OCI-LY7 (cell line): Measurements from ENCODE around the gene PSMD1.

Source experiments
- EZH2phosphoT487 ChIP-seq: fragments of 200-600 bp; sonication (generic); IDR thresholded peaks from 2 replicates; pipeline ENCODE4 v1.6.1; 2018; ENCODE audit warnings: low read depth, borderline replicate concordance, mild to moderate bottlenecking, mixed run types, antibody characterized with exemption, low read length, moderate library complexity, mixed read lengths
- TF ChIP-seq, protein P1 (sequence below): fragments of 200-600 bp; sonication (generic); conservative IDR thresholded peaks from 2 replicates; pipeline ENCODE4 v1.5.1; 2014; ENCODE audit warnings: mild to moderate bottlenecking, antibody characterized with exemption, low read length, moderate library complexity, mixed read lengths

DNA sequence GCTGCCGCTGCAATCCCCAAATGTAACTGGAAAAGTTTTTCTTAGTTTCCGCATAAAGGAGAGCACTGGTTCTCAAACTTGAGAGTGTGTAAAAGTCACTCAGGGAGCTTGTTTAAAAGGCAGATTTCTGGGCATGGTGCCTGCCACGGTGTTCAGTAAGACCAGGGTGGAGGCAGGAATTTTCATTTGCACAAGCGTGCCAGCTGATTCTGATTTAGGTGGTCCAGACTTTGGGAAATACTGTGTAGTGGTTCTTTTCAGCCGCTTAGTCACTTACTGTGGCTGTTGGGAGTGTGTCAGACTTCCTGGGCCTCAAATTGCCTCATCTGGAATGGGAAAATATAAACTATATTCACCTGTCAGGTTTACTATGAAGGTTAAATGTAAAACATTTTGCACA is 142.6 kb downstream of the PSMD1 start:
- TF ChIP-seq, protein P1, sequence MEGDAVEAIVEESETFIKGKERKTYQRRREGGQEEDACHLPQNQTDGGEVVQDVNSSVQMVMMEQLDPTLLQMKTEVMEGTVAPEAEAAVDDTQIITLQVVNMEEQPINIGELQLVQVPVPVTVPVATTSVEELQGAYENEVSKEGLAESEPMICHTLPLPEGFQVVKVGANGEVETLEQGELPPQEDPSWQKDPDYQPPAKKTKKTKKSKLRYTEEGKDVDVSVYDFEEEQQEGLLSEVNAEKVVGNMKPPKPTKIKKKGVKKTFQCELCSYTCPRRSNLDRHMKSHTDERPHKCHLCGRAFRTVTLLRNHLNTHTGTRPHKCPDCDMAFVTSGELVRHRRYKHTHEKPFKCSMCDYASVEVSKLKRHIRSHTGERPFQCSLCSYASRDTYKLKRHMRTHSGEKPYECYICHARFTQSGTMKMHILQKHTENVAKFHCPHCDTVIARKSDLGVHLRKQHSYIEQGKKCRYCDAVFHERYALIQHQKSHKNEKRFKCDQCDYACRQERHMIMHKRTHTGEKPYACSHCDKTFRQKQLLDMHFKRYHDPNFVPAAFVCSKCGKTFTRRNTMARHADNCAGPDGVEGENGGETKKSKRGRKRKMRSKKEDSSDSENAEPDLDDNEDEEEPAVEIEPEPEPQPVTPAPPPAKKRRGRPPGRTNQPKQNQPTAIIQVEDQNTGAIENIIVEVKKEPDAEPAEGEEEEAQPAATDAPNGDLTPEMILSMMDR, result no peak
- no peak for TF ChIP-seq EZH2phosphoT487
